GM19455 (cell line): ENCODE measurements around the gene PRDM1.

Experiments
- ATAC-seq: cut with Tn5 transposase; IDR thresholded peaks from one replicate; pipeline ENCODE4 v1.9.1; 2021; ENCODE audit not compliant: unreplicated experiment

PRDM1 gene

DNA sequence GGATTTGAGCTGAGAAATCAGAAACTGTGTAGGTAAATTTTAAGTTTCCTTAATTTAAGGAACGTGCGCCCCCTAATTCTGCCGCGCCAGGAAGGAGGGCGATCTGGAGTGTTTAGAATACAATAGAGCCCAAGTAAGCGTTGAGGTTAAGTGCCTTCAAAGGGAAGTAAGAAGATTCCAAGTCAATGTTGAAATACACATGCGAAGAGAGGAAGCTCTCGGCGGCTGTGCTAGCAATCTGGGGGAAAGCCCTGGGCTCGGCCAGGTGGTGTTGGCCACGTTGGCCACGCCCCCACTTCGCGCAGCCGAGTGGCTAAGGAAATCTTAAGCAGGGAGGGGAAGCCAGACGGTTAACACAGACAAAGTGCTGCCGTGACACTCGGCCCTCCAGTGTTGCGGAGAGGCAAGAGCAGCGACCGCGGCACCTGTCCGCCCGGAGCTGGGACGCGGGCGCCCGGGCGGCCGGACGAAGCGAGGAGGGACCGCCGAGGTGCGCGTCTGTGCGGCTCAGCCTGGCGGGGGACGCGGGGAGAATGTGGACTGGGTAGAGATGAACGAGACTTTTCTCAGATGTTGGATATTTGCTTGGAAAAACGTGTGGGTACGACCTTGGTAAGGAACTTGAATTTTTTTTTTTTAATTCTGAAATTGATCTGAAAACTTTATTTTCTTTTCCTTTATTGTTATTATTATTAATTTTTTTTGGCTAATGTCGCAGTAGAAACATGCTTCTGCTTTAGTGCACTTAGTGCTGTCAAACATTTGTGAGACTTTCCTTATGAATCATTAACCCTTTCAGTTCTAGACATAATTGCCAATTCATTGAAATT lies at the start of gene PRDM1:
PRDM1 (plus strand) TSS at position 353 of the 830 bp plus-strand sequence; CDS start at position 571, 218 bp downstream.
- peak; percentile 77 for ATAC-seq

DNA sequence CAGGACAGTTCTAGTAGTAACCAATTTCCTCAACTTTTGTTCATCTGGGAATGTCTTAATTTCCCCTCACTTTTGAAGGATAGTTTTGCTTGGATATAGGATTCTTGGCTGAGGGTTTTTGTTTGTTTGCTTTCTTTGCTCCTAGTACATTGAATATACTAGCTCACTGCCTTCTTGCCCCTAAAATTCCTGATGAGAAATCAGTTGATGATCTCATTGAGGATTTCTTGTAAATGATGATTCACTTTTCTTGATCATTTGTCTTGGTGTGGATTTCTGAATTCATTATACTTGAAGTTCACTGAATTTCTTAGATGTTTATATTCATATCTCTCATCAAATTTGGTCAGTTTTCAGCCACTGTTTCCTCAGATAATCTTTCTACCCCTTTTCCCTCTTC lies 49.1 kb upstream of the PRDM1 start:
- no peak for ATAC-seq

DNA sequence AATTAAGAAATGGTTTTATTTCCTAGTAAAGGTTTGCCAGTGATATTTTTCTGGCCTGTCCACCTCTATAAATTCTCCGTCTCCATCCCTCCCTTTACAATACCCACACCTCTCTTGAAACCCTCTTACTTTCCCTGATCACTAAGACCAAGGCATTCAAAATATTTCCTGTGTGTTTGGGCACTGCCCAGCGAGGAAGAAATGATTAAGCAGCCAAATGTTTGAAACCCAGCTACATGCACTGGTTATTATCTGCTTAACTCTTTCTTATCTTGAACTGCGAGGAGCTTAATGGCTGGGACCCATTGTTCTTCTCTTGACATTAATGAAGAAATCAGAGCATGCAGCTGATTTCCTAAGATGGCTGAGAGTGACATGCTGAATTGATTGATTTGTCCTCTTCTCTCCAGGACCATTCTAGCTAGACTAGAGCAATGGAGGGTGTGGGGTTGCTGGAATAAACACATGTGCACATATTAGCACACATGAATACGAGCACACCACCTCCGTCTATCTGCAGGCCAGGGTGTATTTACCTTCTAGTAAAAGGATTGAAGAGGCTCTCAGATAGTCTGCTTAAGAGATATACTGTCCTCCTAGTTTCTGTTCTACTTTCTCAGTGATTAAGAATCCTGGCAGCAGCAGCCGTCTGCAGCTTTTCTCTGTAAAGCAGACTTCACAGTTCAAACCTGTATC lies 46.1 kb upstream of the PRDM1 start:
- no peak for ATAC-seq

DNA sequence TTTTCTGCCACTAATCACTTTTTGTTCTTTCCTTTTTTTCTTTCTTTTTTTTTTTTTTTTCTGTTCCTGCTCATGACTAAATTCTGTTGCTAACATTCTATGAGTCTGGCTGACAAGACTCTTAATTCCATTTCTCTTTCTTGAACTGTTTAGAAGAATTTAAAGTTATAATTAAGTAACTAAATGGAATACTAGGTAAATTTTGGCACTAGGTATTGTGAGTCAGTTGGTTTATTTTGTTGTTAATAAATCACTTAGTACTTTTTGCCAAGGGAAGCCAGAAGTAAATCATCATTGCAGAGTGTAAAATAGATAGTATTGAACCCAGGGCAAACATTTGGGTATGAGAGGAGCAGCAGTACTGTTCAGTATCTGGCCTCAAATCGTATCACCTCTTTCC lies 42.0 kb upstream of the PRDM1 start:
- ATAC-seq: no peak

DNA sequence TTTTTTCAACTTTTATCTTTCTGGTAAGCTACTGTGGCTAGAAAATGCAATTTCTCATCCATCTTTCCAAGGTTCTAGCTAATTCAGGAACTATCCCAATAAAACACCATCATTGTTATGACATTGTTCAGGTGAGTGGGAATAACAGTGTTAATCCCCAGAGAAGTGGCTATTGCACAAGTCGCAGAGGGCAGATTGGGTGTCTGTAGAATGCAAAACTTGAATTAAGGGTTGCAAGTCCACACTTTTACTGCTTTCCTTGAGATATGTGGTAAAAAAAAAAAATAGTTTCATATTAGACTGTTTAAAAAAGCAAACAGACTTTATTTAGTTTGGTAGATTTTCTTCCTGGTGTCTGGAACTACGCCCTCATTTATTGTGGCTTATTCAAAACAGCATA lies 41.1 kb upstream of the PRDM1 start:
- ATAC-seq: no peak

DNA sequence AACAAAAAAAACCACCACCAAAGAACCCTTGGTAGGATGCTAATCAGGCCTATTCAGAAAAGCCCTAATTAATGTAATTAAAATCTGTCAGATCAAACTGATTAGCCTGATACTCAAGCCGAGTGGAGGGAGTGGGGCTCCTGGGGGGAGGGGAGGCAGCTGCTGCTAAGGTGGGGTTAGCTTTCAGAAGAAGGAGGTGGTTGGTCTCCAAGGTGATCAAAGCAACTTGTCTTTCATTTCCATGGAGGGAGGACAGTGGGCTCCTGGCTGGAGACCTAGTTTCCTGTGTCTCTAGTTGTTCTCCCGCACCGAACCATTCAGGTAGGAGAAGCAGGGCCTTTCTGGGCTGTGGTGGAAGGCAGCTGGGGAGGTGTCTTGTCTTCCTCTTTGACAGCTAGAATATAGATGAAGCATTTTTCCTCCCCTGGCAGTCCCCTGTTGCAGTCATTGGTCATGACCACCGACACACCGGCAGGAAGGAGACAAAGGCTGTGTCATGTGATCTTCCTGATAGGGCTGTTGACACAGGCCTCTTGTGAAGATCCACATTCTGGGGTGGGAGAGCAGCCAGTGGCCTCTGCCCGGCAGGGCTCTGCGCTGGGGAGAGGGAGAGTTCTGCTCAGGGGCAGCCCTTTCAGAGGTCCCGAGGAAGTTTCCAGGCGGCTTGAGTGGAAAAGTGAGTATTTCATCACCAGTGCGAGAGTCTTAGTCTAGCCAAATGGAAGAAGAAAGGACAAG lies 39.9 kb upstream of the PRDM1 start:
- ATAC-seq: no peak

DNA sequence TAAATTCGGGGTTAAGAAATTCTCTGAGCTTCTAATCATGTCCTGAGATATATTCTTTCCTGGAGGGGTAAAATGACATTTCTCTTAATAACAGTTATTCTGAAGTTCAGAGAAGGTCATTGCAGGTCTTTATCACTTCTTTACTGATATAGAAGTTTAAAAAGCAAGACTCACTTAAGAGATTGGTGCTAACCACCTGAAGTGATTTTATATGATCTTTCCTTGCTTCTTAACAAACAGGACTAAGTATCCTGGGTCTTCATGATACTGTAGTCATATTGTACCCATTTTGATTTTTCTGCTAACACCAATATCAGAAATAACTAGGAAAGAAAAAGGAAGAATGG lies 39.3 kb upstream of the PRDM1 start:
- ATAC-seq: no peak

DNA sequence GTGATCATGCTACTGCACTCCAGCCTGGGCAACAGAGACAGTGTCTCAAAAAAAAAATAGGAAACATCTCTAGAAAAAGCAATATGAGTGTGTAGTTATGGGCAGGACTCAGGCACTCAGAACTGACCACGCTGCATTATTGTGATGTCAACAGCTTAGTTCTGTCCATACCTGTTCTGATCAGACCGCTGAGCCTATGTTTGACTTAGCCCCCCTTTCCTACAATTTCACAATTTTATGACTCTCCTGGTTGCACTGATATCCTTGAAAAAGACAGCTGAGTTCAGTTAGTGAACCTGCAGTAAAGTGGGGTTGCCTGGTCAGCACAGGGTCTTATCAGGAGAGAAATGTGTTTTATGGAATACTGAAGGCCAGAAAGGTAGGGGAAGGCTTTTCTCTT lies 37.8 kb upstream of the PRDM1 start:
- no peak for ATAC-seq

DNA sequence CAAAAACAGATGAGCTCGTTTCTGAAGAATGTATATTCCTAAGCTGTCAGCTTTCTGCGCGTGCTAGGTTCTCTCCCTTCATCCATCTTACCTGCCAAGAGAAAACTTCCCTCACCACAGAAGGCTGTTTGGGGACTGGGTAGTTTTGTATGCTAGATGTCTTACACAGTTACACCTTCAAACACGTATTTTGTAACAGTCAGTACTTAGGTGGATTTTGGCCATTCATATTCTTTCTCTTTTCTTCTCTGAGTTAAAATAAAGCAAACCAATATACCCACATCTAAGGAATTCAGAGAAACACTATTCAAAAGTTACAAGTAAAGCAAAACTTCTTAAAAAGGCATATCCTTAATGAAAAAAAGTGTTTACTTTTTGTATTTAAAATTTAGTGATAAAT lies 35.6 kb upstream of the PRDM1 start:
- ATAC-seq: no peak

DNA sequence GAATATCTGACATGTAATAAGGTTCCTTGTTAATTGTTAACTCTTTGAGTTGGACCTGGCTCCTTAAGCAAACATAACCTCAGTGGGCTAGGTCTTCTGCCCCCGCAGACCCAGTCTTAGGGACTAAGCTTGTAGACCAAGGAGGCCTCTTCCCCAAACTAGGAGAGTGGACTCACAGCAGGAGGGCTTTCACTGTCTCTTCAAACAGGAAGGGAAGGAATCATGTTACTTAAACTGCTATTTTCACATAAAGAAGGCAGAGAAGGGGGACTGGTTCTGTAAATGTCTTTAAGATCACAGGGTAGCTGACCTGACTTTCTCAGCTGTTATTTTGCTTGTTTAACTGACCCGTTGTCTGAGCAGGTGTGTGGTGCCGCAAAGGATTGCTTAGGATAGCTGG lies 34.9 kb upstream of the PRDM1 start:
- ATAC-seq: no peak

DNA sequence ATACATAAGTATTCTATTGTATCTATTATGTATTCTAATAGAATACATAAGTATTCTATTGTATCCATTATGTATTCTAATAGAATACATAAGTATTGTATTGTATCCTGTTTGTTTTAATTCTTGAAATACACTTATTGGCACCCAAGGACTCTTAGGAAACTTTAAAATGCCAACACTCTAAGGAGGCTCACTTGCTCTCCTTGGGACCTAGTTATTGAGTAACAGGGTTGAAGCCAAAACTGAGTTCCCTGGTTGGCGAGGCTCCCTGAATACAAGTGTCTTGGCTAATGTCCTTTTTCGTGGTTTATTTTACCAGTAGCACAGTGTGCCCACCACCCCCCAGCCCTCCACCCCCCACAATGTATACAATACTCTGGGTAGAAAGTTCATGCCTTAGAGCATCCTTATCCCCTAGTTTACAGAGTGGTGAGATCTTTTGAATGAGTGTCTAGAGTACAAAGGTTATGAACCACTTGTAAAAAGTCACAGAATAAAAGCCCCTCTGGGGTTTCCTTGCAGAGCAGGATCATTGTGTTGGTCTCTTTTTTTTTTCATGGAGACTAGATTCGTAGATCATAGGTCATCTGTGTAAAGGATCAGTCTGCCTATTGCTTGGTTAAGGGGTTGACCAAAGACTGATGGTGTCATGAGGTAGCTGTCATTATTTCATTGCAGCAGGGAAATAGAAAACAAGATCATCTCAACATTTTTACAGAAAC lies 32.5 kb upstream of the PRDM1 start:
- ATAC-seq: no peak

DNA sequence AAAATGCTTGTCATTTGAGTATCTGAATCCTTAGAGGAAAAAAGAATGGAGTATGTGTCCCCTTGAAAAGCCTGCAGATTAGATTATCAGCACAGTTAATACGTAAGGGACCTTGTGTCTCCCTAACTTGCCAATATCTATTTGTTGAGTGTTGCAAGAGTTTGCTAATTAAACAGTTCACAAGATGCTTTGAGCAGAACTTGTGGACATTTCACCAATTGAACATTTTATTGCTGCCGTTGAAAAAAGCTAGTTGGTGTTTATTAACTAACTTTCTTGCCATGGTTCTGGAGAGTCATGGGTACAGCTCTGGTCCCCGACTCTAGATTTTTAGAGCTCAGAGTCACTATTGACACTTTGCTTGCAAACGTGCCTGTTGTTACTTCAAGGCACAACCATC lies 30.6 kb upstream of the PRDM1 start:
- no peak for ATAC-seq

DNA sequence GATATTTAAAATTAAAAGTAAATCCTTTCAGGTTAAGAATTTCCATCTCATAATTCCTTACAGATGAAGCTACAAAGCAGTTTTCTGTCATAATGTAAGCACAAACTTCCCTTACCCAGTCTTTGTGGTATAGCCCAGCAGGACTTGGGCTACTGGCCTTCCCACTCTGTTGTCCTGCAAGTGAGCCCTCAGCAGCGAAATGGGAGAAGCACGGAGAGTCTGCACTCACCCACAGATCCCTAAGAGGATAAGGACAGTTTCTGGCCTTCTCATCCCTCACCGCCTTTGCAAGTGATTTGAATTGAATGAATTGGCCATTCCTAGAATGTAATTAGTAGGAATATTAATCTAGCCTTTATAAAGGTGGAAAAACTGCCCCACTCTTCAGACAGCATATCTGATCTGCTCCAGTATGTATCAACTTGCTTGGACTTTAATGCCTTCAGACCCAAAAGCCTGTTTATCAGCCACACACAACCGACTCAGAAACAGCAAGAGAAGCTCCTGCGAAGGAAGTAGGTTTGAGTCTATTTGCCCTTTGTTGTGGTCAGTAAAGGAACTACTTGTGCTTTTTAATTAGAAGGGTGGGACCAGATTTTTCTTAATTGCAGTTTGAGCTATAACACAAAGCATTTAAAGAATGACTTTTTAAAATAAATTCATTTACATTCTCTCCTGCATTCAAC lies 29.9 kb upstream of the PRDM1 start:
- no peak for ATAC-seq

DNA sequence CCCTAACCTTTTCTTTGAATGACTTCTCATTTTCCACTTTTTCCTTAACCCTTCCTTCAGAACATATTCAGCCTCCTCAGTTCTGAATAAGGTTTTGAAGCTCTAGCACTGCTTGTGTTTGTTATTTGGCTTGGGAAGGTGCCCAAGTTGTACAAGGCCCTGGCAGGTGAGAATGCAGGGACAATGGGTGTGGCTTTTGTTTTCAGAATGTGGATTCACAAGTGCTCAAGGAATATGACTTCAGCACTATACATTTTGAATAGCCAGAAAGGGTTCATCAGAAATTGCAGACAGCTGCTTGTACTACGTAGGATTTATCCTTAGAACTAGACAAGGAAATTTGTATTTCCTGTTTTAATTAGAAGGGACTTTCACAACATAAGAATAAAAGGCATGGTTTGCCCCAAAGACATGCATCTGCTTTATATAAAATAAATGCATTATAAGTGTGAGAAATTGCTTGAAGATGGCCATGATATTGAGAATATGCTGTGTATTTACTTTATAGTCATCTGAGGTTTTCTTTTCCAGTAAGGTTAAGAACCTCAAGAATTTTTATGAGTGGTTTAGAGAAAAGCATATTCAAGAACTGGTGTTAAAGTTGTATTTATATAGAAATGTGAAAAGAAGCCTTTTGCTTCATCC lies 29.3 kb upstream of the PRDM1 start:
- ATAC-seq: no peak

DNA sequence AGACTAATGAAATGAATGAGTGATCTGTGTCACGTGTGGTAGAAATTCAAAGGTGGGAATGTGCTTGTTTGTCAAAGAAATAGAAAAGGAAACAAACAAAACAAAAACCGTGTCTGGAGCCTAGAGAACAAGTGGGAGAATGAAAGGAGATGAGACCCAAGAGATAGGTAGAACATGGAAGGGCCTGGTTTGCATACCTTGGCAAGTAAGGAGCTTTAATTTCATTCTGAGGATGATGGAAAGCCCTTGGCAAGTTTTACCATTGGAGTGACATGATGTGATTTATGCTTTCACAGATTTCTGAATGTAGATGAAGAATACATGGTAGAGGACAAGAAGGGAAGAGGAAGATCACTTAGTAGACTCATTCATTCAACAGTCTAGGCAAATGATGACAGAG lies 26.8 kb upstream of the PRDM1 start:
- ATAC-seq: no peak

DNA sequence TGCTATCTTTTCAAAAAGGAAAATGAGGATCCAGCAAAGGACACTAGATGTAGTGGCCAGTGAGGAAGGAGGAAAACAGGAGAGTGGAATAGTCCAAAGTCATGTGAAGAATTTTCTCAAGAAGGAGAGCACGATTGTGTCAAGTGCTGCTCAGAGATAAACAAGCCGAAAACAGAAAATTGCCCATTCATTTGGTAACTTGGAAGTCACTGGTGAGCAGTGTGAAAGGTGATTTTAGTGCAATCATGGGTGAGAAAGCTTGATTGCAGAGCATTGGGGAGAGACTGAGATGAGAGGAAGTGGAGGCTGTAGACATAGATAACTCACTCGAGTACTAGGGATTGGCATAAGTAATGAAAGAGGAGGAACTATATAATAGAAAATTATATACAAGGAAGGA lies 26.0 kb upstream of the PRDM1 start:
- no peak for ATAC-seq

DNA sequence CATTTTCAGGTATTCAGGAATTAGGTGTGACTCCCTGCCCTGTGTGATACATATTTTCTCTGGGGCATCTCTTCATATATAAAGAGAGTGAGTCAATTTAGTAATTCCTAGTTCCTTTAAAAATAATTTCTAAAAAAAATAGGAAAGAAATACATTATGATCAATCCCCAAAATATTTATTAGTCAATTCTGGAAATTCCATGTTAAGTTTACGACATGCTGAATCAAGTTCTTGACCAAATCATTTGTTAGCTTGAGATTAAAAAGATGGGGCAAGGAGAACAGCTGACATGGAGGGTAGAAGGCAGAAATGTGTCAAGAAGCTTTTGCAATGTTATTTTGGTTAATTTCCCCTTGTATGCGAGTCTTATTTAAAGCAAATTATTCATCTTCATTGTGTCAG lies 22.7 kb upstream of the PRDM1 start:
- ATAC-seq: no peak

DNA sequence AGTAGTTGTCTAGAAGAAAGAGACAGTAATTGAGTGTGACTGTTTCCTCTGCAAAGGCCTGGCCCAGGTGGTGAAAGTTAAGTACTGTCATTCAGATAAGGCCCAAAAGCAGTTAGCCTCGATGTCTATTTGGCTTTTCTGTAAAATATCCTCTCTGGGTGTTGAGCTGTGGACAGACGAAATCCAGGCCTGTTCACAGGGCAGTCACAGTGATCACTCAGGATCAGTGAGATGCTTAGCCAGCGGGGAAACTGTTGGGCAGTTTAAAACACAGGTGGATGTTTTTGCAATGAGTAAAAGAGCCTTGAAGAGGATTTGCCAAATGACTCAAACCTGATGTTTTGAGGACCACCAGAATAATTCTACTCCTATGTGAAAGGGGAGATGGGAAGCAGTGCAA lies 22.0 kb upstream of the PRDM1 start:
- ATAC-seq: no peak

DNA sequence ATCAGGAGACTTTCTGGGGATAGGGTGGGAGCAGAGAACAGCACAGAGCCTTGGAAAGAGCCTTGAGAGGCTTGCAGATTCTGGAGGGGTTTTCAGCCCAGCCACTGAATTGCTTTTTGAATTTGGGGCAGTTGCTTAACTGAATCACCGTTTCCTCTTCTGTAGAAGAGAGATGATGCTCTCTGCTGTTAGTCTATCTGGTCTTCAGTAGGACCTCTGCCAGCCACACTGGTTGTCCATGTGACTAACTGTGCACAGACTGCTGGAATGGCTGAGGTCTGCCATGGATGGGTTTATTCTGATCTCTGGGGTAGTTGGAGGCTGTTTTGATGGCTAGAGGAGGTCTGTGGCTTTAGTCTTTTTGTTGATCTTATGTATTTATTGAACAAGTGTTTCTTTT lies 21.4 kb upstream of the PRDM1 start:
- no peak for ATAC-seq

DNA sequence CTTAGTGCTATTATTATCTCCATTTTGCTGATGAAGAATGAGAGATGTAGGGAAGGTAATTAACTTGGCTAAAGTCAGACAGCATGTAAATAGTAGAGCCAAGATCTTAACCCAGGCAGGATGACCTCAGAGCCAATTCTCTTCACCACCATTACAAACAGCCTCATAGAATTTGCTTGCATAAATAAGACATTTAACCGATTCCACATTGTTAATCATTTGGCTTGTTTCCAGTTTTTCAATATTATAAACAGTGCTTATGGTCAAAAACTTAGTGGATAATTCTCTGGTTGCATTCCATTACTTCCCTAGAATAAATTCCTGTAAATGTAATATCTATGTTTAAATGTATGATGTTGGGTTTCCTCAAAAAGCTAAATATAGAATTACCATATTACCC lies 19.1 kb upstream of the PRDM1 start:
- ATAC-seq: no peak
